Subcutaneous abdominal adipose tissue (tissue), 5 donors: ENCODE results near the gene TMEM9B.
"Not testable (repeated sequence)": the region's sequence is repeated elsewhere in the genome, so short reads cannot be mapped to it uniquely, and the experiment has no call there.

Experiments
- H3K27ac ChIP-seq: one replicate; pipeline ENCODE4 v1.7.0; 2013; ENCODE audit warnings: low read depth, mild to moderate bottlenecking, inconsistent platforms, low read length, moderate library complexity
- H3K27me3 ChIP-seq, 5 donors: one replicate each; pipeline ENCODE4 v1.7.0; 2013; ENCODE audit warnings: low read length in 5 of 5, inconsistent platforms in 1 of 5; ENCODE audit not compliant: control insufficient read depth in 5 of 5, insufficient read depth in 4 of 5
- H3K36me3 ChIP-seq, 5 donors: one replicate each; pipeline ENCODE4 v1.7.0; 2013; ENCODE audit warnings: low read length in 5 of 5; ENCODE audit not compliant: control insufficient read depth in 5 of 5, insufficient read depth in 5 of 5
- H3K4me1 ChIP-seq, 5 donors: one replicate each; pipeline ENCODE4 v1.7.0; 2013; ENCODE audit warnings: low read length in 5 of 5, mild to moderate bottlenecking in 3 of 5, moderate library complexity in 1 of 5; ENCODE audit not compliant: control insufficient read depth in 5 of 5, insufficient read depth in 5 of 5
- H3K4me3 ChIP-seq, 5 donors: one replicate each; pipeline ENCODE4 v1.7.0; 2013; ENCODE audit warnings: low read length in 5 of 5, low read depth in 1 of 5
- H3K9ac ChIP-seq, 5 donors: one replicate each; pipeline ENCODE4 v1.7.0; 2013; ENCODE audit warnings: low read length in 5 of 5, mild to moderate bottlenecking in 4 of 5, moderate library complexity in 3 of 5
- H3K9me3 ChIP-seq, 5 donors: one replicate each; pipeline ENCODE4 v1.7.0; 2013; ENCODE audit warnings: low read length in 5 of 5; ENCODE audit not compliant: control insufficient read depth in 5 of 5
- donor health status: healthy.
- donor health status: healthy.
- donor health status: healthy.
- donor health status: healthy.
- donor health status: healthy.

TMEM9B gene

GRCh38 chr11:8956860-8957259 lies 7.4 kb downstream of the TMEM9B start:
- H3K4me3 ChIP-seq, result no peak overlapping the region
- H3K36me3 ChIP-seq, result peaks cover 18 to 45% (median 35%) of the 10 kb centered on the region in 5 donors
- H3K4me1 ChIP-seq, result peaks cover 0 to 8% (median 8%) of the 10 kb centered on the region in 5 donors
- no peaks in the 10 kb centered on the region for H3K9me3 ChIP-seq
- H3K27me3 ChIP-seq, result no peaks in the 10 kb centered on the region
- H3K27ac ChIP-seq, result no peak overlapping the region
- H3K9ac ChIP-seq, result no peak overlapping the region

- no peak overlapping the region for H3K9ac ChIP-seq
- H3K9me3 ChIP-seq, result no peaks in the 10 kb centered on the region
- peaks cover 41 to 60% (median 55%) of the 10 kb centered on the region in 5 donors for H3K36me3 ChIP-seq
- no peaks in the 10 kb centered on the region for H3K4me1 ChIP-seq
- no peaks in the 10 kb centered on the region for H3K27me3 ChIP-seq
- H3K4me3 ChIP-seq, result no peak overlapping the region
- H3K27ac ChIP-seq, result no peak overlapping the region
Observed at GRCh38 chr11:8948886-8949285, 15.4 kb downstream of the TMEM9B start.

GRCh38 chr11:8947230-8947943 lies 16.9 kb downstream of the TMEM9B start:
- Histone ChIP-seq H3K27me3 (no peaks in the 10 kb centered on the region), H3K9ac (no peak overlapping the region), H3K27ac (no peak overlapping the region), H3K9me3 (no peaks in the 10 kb centered on the region), H3K4me3 (no peak overlapping the region), H3K36me3 (peaks cover 28 to 47% (median 42%) of the 10 kb centered on the region in 5 donors), H3K4me1 (no peaks in the 10 kb centered on the region)

- Histone ChIP-seq H3K9me3 (no peaks in the 10 kb centered on the region), H3K4me3 (no peak within 1 kb of the TSS), H3K27ac (no peak within 1 kb of the TSS), H3K9ac (no peak within 1 kb of the TSS), H3K27me3 (no peaks in the 10 kb centered on the region), H3K36me3 (peaks cover 3 to 7% (median 6%) of the 10 kb centered on the region in 5 donors), H3K4me1 (peaks cover 0 to 4% (median 0%) of the 10 kb centered on the region in 5 donors)
Observed at GRCh38 chr11:8942518-8943066, 21.6 kb downstream of the TMEM9B start, which contains the start of gene ASCL3. TSS of gene ASCL3 (minus strand) at chr11:8943016. CDS start at chr11:8938161, 4,855 bp downstream.

GRCh38 chr11:8941341-8942103 lies 22.7 kb downstream of the TMEM9B start:
- Histone ChIP-seq H3K27ac (no peak overlapping the region), H3K4me3 (no peak overlapping the region), H3K9me3 (no peaks in the 10 kb centered on the region), H3K4me1 (peaks cover 0 to 4% (median 0%) of the 10 kb centered on the region in 5 donors), H3K9ac (no peak overlapping the region), H3K27me3 (no peaks in the 10 kb centered on the region), H3K36me3 (peaks cover 0 to 3% (median 0%) of the 10 kb centered on the region in 5 donors)

GRCh38 chr11:8937659-8938058 lies 26.6 kb downstream of the TMEM9B start:
- Histone ChIP-seq H3K4me1 (peaks cover 0 to 4% (median 0%) of the 10 kb centered on the region in 5 donors), H3K9ac (no peak overlapping the region), H3K27me3 (no peaks in the 10 kb centered on the region), H3K27ac (no peak overlapping the region), H3K9me3 (no peaks in the 10 kb centered on the region), H3K4me3 (no peak overlapping the region), H3K36me3 (no peaks in the 10 kb centered on the region)

GRCh38 chr11:8937159-8937558 lies 27.1 kb downstream of the TMEM9B start:
- Histone ChIP-seq H3K9me3 (no peaks in the 10 kb centered on the region), H3K9ac (no peak overlapping the region), H3K27ac (no peak overlapping the region), H3K36me3 (no peaks in the 10 kb centered on the region), H3K27me3 (no peaks in the 10 kb centered on the region), H3K4me3 (no peak overlapping the region), H3K4me1 (peaks cover 0 to 4% (median 0%) of the 10 kb centered on the region in 5 donors)

- not testable (repeated sequence) for H3K36me3 ChIP-seq, H3K9me3 ChIP-seq, H3K27me3 ChIP-seq, H3K27ac ChIP-seq, H3K4me1 ChIP-seq, H3K4me3 ChIP-seq, H3K9ac ChIP-seq
Observed at GRCh38 chr11:8935789-8936188, 28.5 kb downstream of the TMEM9B start.

GRCh38 chr11:8934742-8935488 lies 29.3 kb downstream of the TMEM9B start:
- Histone ChIP-seq H3K36me3 (no peaks in the 10 kb centered on the region), H3K9me3 (no peaks in the 10 kb centered on the region), H3K27ac (no peak overlapping the region), H3K4me3 (no peak overlapping the region), H3K4me1 (no peaks in the 10 kb centered on the region), H3K9ac (no peak overlapping the region), H3K27me3 (no peaks in the 10 kb centered on the region)
